ENCODE measurements around the gene CDH15.
"Not testable (repeated sequence)": the region's sequence is repeated elsewhere in the genome, so short reads cannot be mapped to it uniquely, and the experiment has no call there.

The CDH15 gene

GRCh38 chr16:89156740-89157645 lies 14.6 kb upstream of the CDH15 start:
- no peak for DNase-seq

GRCh38 chr16:89157778-89158177 lies 13.8 kb upstream of the CDH15 start:
- no peak for DNase-seq

DNA sequence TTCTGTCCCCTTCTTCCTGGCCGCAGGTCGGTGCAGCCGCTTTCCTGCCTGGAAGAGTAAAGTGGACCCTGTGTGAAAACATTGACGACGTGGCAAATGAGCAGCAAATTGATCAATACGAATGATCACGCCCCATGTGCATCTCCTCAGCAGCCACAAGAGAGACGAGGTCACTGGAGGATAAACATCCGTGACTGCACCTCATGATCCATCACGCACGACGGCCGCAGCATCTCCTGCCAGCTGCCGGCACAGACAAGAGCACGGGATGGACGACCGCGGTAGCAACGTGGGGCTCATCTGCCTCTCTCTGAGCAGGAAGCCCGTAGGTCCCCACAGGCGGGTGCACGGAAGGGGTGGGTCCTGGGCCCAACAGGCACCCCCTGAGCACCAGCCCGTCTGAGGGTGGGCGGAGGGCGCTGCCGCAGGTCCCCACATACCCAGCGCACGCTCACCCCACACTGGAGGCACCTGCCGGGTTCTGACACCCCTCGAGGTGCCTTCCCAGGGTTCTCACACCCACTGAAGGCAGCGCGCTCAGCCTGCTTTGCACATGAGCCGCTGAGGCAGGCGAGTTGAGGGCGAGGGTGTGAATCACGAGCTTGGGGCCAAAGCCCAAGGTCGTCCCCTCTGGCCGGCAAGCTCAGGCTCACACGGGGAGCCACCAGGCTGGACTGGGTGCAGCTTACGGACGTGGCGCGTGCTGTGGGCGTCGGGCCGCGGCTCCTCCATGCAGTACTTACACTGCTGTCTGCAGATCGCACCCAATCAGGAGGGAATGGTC lies 12.3 kb upstream of the CDH15 start:
- no peak for DNase-seq

DNA sequence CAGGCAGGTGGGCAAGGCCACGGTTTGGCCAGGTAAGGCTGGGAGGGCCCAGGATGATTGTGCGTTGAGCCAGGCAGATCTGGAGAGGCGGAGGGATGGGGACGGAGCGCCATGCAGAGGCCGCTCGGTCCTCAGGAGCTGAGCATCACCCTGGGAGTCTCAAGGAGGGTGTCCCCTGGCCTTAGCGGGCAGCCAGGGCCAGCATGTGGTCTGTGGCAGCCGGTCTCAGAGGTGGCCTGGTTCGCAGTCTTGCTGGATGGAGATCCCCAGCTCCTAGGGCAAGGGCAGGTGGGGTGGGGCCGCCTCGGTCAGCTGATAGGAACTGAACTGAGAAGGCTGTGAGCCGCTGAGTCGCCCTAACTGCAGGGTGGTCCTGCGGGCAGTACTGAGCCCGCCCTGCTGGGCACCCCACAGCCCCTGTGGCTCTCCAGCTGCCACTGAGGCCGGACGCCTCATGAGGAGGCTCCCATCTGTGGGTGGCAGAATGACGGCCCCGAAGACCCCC lies 11.6 kb upstream of the CDH15 start:
- no peak for DNase-seq

DNA sequence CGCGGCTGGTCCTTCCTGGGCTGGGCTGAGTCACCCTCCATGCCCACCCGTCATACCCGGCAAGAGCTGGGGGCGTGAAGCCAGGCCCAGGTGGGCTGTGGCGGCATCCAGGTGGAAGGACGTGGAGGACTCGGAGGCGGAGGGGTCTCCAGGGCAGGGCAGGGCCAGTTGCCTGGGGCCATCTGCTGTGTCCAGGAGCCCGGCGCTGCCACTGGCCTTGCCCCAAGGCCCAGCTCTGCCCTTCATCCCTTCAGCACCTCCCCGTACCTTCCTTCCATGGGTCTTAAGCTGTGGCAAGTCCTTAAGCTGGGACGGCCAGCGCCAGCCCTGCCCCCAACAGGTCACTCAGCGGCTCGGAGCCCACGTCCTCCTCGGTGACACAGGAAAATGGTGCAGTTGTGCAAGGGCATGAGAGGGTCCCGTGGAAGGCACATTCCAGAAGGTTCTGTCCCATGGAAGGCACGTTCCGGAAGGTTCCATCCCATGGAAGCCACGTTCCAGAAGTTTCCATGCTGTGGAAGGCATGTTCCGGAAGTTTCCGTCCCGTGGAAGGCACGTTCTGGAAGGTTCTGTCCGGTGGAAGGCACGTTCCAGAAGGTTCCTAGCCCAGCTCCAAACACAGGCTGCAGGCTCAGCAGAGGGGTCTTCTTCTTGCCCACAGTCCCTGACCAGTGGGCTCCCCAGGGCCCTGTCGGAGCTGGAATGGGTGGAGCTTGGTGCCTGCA lies 10.4 kb upstream of the CDH15 start:
- DNase-seq: no peak

DNA sequence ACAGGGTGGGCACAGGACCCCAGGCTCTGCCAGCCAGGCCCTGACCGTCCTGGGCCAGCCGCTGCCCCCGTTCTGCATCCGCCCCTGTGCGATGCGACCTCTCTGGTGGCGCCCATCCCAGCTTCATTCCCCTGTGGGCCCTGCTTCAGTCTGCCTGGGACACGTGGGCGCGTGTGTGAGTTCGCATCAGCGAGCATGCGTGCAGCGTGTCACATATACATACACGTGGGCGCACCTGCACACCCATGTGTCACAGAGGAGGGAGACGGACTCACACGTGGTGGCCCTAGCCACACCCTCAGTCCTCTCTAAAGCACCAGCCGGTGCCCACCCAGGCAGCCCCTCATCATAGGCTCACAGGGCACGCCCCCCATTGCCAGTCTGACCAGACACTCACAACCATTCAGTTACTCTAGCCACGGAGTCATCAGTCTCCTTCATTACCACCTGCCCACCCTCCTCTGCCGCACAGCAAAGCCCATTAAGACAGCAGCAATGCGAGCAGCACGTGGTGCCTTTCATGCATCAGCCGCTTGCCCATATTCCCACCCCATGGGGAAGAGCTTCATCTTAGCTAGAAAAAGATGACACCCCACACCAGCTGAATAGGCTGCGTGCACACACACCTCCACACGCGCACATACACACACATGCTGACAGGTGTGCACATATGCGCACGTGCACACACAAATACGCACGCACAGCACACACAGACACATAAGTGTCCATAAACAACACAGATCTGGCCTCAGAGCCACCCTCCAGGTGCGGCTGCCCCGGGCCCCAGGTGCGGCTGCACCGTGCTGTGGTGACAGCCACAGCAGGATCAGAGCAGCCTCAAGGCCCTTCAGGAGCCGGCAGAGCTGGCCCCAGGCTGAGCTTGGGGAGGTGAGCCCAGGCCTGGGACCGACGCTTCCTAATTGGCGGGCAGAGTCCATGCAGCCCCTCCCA lies 9.5 kb upstream of the CDH15 start:
- no peak for DNase-seq

GRCh38 chr16:89163297-89163696 lies 8.3 kb upstream of the CDH15 start:
- DNase-seq: no peak

DNA sequence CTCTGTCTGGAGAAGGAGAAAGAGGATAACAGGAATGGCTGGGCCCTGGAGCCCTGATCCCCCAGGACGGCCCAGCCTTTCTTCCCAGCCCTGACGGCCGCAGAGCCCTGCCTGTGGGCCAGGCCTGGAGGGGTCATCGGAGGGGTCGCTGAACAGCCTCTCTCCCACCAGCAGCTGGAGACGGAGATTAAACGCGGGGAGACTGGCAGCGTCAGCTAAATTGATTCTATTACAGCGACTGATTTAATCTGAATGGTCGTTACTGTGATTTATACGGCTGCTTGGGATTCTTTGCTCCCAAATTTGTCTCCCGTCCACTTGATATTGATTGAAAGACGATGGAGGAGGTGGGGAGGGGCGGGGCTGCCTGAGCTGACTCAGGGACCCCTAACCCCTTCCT lies 7.1 kb upstream of the CDH15 start:
- DNase-seq: no peak

DNA sequence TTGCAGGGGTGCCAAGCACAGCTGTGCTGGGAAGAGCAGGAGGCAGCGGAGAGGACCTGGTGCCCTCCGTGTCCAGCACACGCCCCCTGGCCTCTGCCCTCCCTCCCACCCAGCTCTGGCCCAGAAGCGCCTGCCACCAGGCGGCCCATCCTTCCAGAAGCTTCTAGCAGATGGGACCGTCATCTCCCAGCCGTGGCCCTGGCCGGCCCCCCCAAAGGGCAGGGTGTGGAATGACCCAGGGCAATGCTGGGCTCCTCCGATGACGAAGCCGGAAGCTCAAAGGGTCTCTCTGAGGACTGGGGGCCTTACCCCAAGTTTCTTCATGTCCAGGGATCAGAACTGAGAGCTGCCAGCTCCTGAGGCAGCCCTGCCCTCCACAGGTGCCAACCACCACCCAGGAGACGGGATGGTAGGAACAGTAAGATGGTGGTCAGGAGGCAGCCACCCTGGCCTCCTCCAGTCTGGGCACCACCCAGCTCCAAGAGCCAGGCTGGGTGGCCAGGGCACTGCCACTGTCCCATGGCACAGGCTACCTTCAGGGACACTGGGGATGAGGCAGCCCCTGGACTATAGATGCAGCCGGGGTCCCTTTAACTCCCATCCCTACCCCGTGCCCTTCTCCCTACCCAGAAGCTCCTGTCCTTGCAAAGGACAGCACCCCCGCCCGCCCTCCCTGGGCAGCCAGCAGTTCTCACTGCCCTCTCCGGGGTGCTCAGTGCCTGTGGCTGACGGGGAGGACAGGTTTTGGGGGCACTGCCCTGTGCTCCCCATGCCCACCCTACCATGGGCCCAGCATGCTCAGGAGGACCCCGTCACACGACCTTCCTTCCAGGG lies 6.5 kb upstream of the CDH15 start:
- DNase-seq: no peak

GRCh38 chr16:89165681-89165979 lies 5.9 kb upstream of the CDH15 start:
- DNase-seq: not testable (repeated sequence)

- no peak for DNase-seq
Observed at GRCh38 chr16:89166696-89167424, 4.7 kb upstream of the CDH15 start.

- DNase-seq: peak; percentile 43
Observed at GRCh38 chr16:89167425-89167941, 4.1 kb upstream of the CDH15 start.

DNA sequence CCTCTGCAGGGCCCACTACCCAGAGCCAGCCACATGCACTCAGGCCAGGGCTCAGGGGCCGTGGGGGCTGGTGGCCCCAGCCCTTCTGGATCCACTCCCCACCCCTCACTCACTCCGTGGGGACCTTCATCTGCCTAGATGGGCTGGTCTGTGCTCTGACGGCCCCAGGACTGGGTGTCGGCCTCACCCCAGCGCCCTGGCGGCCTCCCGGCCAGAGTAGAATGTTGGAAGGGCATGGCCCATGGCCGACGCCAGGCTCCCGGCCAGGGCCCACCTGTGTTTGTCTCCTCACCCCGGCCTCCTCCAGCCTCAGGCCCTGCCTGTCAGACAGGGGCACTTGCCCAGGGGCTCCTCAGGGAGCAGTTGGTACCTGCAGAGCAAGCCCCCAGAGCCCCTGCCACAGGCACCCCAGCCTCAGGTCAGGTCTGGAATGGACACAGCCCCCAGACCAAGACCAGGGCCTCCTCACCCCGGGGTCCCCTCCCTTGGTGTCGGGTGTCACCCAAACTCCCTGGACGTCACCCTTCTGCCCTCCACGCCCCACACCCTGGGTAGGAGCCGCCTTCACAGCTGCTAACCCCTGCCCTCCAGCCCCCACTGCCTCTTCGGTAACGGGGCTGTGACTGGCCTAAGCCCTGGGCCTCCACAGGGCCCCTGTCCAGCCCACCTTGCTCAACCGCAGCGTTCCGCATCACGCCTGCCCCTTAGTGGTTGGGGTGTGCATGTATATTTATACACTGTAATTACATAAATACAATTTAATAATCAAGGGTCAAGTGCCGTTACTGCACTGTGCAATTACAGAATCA lies 3.0 kb upstream of the CDH15 start:
- DNase-seq: no peak

DNA sequence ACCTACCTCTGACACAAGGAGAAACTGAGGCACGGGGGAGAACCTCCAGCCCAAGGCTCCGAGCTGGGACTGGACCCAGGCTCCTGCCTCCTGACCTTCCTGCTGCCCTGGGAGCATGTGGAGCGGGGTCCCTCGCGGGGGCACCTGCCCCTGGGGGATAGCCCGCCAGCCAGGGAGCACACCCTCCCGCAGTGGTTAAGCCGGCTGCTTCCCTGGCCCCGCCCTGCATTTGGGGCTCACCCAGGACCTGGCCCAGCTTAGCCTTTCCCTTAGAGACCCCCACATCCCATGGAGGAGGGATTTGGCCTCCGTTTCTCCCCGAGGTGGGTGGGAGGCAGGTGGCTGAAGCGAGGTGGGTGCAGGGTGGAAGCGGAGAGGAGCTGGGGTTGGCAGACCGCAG lies 1.8 kb upstream of the CDH15 start:
- no peak for DNase-seq

- peak; percentile 49 for DNase-seq
Observed at GRCh38 chr16:89170346-89171215, 967 bp upstream of the CDH15 start.

DNA sequence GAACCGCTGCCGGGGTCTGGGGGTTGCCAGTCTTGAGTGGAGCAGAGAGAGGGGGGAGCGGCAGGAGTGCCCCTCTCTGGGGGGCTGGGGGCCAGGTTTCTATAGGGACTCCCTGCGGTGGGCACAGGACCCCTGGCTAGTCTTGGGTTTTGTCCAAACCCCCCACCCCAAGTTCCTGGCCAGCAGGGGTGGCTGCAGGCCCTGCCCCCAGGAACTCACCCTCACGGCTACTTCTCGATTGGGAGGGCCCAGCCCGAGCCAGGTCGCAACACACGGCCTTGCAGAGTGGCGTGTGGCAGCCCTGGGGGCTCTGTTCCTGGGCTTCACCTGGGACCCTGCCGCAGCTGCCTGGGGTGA lies 601 bp downstream of the CDH15 start:
- no peak for DNase-seq

GRCh38 chr16:89172528-89173173 lies 1.1 kb downstream of the CDH15 start:
- DNase-seq: no peak

Data from NCI-H510A treated with DMSO at 0.1 percent for 48 hours (cell line).